MG63 (cell line): ENCODE data around the gene DGKE. TPM values are rescaled to one million over a fixed set of nuclear protein-coding genes. Genes with fewer than 3 reads are reported as not detected.

Source experiments
- DNase-seq: peaks from one replicate; pipeline ENCODE4 v3.0.0-alpha.2; 2020
- H3K27me3 ChIP-seq: fragments of 250-450 bp; sonication (Bioruptor Pico); 2 replicates; pipeline ENCODE4 v1.5.1; 2020; ENCODE audit warnings: mild to moderate bottlenecking, moderate library complexity
- H3K36me3 ChIP-seq: fragments of 250-450 bp; sonication (Bioruptor Pico); 2 replicates; pipeline ENCODE4 v1.5.1; 2020; ENCODE audit warnings: mild to moderate bottlenecking, moderate library complexity
- H3K4me3 ChIP-seq: fragments of 250-450 bp; sonication (Bioruptor Pico); 2 replicates; pipeline ENCODE4 v1.5.1; 2020; ENCODE audit warnings: mild to moderate bottlenecking, moderate library complexity
- H3K9me3 ChIP-seq: fragments of 250-450 bp; sonication (Bioruptor Pico); 2 replicates; pipeline ENCODE4 v1.5.1; 2020; ENCODE audit warnings: mild to moderate bottlenecking, moderate library complexity
- total RNA-seq: library from RNA; depleted of rRNA; stranded (reverse); fragments of >200 nt; shearing (Covaris generic); gene quantifications from 2 replicates; pipeline ENCODE4 v1.2.3, GENCODE V29; 2014; ENCODE audit warnings: low replicate concordance; rRNA removed

Gene DGKE
- 4.0 and 7.9 TPM in 2 replicates for total RNA-seq

DNA sequence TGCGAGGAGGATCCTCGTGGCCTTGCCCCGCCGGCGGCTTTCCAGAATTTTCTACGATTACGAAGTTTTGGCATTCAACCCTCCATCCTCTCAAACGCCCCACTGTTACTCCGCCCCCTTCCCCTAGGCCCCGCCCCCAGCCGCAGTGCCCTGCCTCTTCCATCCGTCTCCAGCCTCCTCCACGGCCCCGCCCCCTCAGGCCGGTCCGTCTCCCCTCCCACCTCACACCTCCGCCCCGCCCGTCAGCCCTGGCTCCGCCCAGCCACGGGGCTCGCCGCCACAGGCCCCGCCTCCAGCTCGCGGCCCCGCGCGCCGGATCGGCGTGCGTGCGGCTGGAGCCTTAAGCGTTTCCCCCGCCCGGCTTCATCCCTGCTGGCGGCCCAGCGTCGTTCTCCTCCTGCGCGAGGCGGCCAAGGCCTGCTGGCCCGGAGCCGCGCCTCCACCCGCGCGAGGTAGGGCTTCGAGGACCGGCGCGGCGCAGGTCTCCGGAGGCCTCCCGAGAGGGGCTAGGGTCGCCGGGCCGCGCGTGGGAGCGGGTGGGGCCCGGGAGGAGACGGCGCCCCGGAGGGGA is at the start of gene DGKE, which contains the start of gene C17orf67:
TSS of gene DGKE (plus strand) at position 343 of the 571 bp plus-strand sequence. CDS start 645 bp downstream, outside the sequence.
TSS of gene C17orf67 (minus strand) at position 112 of the 571 bp plus-strand sequence. CDS start 18,110 bp downstream, outside the sequence.
- Histone ChIP-seq H3K9me3 (no peaks in the 10 kb centered on the region), H3K27me3 (no peaks in the 10 kb centered on the region), H3K36me3 (peaks cover 23% of the 10 kb centered on the region), H3K4me3 (peak within 1 kb of the TSS; percentile 69)
- DNase-seq = peak; percentile 97

DNA sequence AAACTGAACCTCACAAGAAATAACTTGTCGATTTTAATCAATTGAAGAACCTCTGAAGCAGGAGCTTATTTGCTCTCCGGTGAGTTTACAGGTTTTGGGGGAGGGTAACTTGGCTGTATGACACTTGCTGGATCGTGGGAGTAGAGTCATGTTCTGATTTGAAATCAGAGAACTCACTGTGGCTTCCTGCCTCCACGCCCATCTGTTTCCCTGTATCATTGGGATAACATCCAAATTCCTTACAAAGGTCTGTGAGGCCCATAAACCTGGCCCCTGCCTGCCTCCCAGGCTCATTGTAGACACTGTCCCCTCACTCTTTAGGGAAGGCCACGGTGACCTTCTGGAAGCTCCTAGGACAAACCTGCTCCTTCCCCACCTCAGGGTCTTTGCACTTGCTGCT is 48.5 kb upstream of the DGKE start:
- Histone ChIP-seq H3K4me3 (no peak overlapping the region), H3K27me3 (peaks cover 3% of the 10 kb centered on the region; the same call in 1 of the 2 replicates), H3K36me3 (no peaks in the 10 kb centered on the region), H3K9me3 (no peaks in the 10 kb centered on the region)
- DNase-seq = no peak

GRCh38 chr17:56785997-56786680 is 47.8 kb upstream of the DGKE start:
- Histone ChIP-seq H3K36me3 (no peaks in the 10 kb centered on the region), H3K4me3 (no peak overlapping the region), H3K9me3 (no peaks in the 10 kb centered on the region), H3K27me3 (no peaks in the 10 kb centered on the region)
- no peak for DNase-seq

GRCh38 chr17:56786989-56787482 is 46.9 kb upstream of the DGKE start:
- Histone ChIP-seq H3K27me3 (no peaks in the 10 kb centered on the region), H3K36me3 (no peaks in the 10 kb centered on the region), H3K9me3 (no peaks in the 10 kb centered on the region), H3K4me3 (no peak overlapping the region)
- DNase-seq = peak; percentile 72

- Histone ChIP-seq H3K27me3 (no peaks in the 10 kb centered on the region), H3K4me3 (no peak overlapping the region), H3K36me3 (no peaks in the 10 kb centered on the region), H3K9me3 (no peaks in the 10 kb centered on the region)
- no peak for DNase-seq
Measured at GRCh38 chr17:56792267-56792666, 41.7 kb upstream of the DGKE start.

DNA sequence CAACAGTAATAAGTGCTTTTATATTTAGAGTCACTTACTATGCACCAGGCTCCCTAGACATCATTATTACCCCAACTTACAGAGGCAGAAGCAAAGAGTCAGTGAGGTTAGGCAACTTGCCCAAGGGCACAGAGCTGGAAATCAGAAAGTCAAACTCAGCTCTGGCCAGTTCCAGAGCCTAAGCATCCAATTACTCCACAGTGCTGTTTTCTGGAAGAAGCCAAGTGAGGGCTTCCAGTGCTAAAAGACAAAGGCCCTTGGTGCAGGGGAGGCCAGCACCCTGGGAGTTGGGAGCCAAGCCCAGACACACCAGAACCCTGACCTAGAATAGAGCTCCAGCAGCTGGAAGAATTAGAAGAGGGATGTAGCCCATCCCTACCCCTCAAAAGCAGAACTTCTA is 40.4 kb upstream of the DGKE start:
- H3K4me3 ChIP-seq = no peak overlapping the region
- no peak for DNase-seq
- no peaks in the 10 kb centered on the region for H3K36me3 ChIP-seq
- H3K27me3 ChIP-seq = no peaks in the 10 kb centered on the region
- no peaks in the 10 kb centered on the region for H3K9me3 ChIP-seq

GRCh38 chr17:56793957-56794356 is 40.0 kb upstream of the DGKE start:
- Histone ChIP-seq H3K36me3 (no peaks in the 10 kb centered on the region), H3K27me3 (no peaks in the 10 kb centered on the region), H3K4me3 (no peak overlapping the region), H3K9me3 (no peaks in the 10 kb centered on the region)
- no peak for DNase-seq

GRCh38 chr17:56795221-56795865 is 38.6 kb upstream of the DGKE start:
- no peaks in the 10 kb centered on the region for H3K36me3 ChIP-seq
- no peak for DNase-seq
- H3K4me3 ChIP-seq = no peak overlapping the region

GRCh38 chr17:56796536-56796935 is 37.4 kb upstream of the DGKE start:
- Histone ChIP-seq H3K27me3 (no peaks in the 10 kb centered on the region), H3K4me3 (no peak overlapping the region), H3K9me3 (no peaks in the 10 kb centered on the region), H3K36me3 (no peaks in the 10 kb centered on the region)
- no peak for DNase-seq

More at GRCh38 chr17:56795221-56795865, 38.6 kb upstream of the DGKE start:
- no peaks in the 10 kb centered on the region for H3K27me3 ChIP-seq
- H3K9me3 ChIP-seq = no peaks in the 10 kb centered on the region

DNA sequence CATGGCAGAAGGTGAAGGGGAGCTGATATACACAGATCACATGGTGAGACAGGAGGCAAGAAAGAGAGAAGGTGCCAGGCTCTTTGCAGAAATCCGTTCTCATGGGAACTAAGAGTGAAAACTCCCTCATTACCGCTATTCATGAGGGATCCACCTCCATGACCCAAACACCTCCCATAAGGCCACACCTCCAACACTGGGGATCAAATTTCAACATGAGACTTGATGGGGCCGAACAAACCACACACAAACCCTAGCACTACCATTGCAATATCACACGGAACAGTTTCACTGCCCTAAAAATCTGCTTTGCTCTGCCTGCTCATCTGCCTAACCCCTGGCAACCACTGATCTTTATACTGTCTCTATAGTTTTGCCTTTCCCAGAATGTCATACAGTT is 35.0 kb upstream of the DGKE start:
- H3K9me3 ChIP-seq = no peaks in the 10 kb centered on the region
- DNase-seq = no peak

GRCh38 chr17:56801459-56802178 is 32.3 kb upstream of the DGKE start:
- H3K9me3 ChIP-seq = no peaks in the 10 kb centered on the region
- DNase-seq = no peak
- H3K4me3 ChIP-seq = no peak overlapping the region
- no peaks in the 10 kb centered on the region for H3K27me3 ChIP-seq
- H3K36me3 ChIP-seq = no peaks in the 10 kb centered on the region

More for the DNA sequence above, 35.0 kb upstream of the DGKE start:
- Histone ChIP-seq H3K36me3 (no peaks in the 10 kb centered on the region), H3K27me3 (no peaks in the 10 kb centered on the region), H3K4me3 (no peak overlapping the region)

DNA sequence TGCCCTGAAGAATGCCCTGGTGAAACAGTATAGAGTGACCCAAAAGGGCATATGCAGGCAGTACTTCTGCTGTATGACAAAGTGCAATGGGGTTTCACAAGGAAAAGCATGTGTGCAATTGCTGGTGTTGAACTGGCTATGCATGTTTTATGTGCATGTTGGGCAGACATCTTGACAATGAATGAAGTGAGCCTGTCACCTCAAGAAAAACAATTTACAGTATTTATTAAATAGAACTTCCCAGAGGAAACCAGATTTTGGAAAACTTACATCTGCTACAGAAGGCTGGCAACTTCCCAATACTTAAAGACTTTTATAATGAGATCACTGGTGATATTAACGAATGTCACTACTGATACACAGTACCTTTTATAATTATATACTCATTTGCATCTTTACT is 30.9 kb upstream of the DGKE start:
- H3K36me3 ChIP-seq = no peaks in the 10 kb centered on the region
- no peaks in the 10 kb centered on the region for H3K27me3 ChIP-seq
- H3K9me3 ChIP-seq = no peaks in the 10 kb centered on the region
- no peak for DNase-seq
- H3K4me3 ChIP-seq = no peak overlapping the region

- no peaks in the 10 kb centered on the region for H3K36me3 ChIP-seq
- H3K4me3 ChIP-seq = no peak overlapping the region
- no peak for DNase-seq
- no peaks in the 10 kb centered on the region for H3K9me3 ChIP-seq
- no peaks in the 10 kb centered on the region for H3K27me3 ChIP-seq
Measured at GRCh38 chr17:56804454-56804853, 29.5 kb upstream of the DGKE start.

DNA sequence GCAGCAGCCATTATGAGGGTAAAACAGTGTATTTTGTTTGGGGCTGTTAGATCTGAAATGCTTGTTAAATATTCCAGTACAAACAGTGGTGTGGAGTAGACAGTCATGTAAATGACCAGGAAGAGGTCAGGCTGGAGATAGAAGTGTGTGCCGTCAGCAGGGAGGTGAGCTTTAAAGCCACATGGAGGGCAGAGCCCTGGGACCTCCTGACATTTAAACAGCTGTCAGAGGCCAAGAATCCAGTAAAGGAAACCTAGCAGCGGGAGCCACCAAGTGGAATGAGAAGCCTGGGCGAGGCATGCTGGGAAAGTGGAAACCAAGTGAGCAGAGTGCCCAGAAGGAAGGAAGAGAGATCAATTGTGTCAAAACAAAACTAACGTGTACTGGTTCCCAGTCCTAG is 27.0 kb upstream of the DGKE start:
- no peak for DNase-seq
- no peaks in the 10 kb centered on the region for H3K36me3 ChIP-seq
- H3K27me3 ChIP-seq = no peaks in the 10 kb centered on the region
- H3K9me3 ChIP-seq = no peaks in the 10 kb centered on the region
- H3K4me3 ChIP-seq = no peak overlapping the region

DNA sequence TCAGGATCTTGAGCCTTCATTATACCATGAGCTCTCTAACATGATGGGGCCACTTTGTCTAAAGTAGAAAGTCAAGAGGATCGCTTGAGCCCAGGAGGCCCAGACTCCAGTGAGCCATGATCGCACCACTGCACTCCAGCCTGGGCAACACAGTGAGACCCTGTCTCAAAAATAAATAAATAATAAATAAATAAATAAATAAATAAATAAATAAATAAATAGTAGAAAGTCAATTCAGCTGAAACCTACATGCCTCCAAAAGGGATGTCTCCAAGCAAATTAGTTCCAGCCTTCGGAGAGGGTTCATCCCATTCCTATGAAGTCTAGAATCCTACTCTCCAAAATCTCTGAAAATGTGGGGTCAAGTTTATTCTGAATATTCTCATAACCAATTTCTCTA is 26.2 kb upstream of the DGKE start:
- no peaks in the 10 kb centered on the region for H3K9me3 ChIP-seq
- no peaks in the 10 kb centered on the region for H3K36me3 ChIP-seq
- no peak for DNase-seq
- H3K27me3 ChIP-seq = no peaks in the 10 kb centered on the region
- no peak overlapping the region for H3K4me3 ChIP-seq

DNA sequence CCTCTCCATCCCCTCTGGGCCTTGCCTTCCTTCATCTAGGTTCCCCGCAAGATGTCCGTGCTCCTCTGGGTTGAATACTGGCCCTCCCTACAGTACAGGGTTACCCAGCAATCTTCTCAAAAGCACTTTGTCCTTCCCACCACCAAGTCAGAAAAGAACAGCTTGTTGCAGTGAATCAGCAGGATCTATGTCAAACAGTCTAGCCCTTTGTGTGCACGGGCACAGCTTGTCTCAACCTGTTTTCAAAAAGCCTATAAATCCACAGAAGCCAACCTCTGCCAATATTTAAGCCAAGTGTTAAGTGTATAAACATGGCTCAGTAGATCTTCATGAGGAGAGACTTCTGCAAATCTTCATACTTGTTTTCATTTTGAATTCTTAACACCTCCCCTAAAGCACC is 25.4 kb upstream of the DGKE start:
- no peaks in the 10 kb centered on the region for H3K9me3 ChIP-seq
- no peaks in the 10 kb centered on the region for H3K36me3 ChIP-seq
- no peak overlapping the region for H3K4me3 ChIP-seq
- no peaks in the 10 kb centered on the region for H3K27me3 ChIP-seq
- no peak for DNase-seq
